ENCODE results near the gene RPL31.

DNA sequence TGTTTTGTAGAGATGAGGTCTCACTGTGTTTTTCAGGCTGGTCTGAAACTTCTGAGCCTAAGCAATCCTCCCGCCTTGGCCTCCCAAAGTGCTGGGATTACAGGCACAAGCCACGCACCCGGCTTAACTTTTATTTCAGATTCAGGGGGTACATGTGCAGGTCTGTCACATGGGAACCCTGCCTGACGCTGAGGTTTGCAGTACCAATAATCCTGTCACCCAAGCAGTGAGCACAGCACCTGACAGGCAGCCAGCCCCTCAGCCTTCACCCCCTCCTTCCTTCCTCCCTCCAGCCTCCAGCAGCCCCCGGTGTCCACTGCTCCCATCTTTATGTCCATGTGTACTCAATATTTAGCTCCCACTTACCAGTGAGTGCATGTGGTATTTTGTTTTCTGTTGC lies 46.0 kb upstream of the RPL31 start:
- TF ChIP-seq, protein P1, sequence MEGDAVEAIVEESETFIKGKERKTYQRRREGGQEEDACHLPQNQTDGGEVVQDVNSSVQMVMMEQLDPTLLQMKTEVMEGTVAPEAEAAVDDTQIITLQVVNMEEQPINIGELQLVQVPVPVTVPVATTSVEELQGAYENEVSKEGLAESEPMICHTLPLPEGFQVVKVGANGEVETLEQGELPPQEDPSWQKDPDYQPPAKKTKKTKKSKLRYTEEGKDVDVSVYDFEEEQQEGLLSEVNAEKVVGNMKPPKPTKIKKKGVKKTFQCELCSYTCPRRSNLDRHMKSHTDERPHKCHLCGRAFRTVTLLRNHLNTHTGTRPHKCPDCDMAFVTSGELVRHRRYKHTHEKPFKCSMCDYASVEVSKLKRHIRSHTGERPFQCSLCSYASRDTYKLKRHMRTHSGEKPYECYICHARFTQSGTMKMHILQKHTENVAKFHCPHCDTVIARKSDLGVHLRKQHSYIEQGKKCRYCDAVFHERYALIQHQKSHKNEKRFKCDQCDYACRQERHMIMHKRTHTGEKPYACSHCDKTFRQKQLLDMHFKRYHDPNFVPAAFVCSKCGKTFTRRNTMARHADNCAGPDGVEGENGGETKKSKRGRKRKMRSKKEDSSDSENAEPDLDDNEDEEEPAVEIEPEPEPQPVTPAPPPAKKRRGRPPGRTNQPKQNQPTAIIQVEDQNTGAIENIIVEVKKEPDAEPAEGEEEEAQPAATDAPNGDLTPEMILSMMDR (conservative IDR thresholded peaks at IDR 0.05 in 1 of 2, IDR thresholded peaks at IDR 0.05 in 1 of 2; ENCODE audit: low read depth in 1 of 2, low read length in 2 of 2): no peak
- no peak for TF ChIP-seq EZH2 (IDR thresholded peaks at IDR 0.05; ENCODE audit: low read length, missing control alignments)

Measured in fibroblast of lung (primary cell).